Measurements from ENCODE around the gene PLEKHA4.
"Not testable (repeated sequence)": the region's sequence is repeated elsewhere in the genome, so short reads cannot be mapped to it uniquely, and the experiment has no call there.

Gene PLEKHA4

GRCh38 chr19:48868114-48868886, at the start of gene PLEKHA4:
PLEKHA4 (minus strand) TSS chr19:48868617; CDS start chr19:48867620, 997 bp downstream.
- peaks cover 15% of the 10 kb centered on the region for H3K36me3 ChIP-seq (ENCODE audit: control insufficient read depth, insufficient read depth, low read length, severe bottlenecking)
- DNase-seq (ENCODE audit: low read depth), result peak; percentile 76
- H3K9me3 ChIP-seq (ENCODE audit: control insufficient read depth, low read length), result no peaks in the 10 kb centered on the region
- no peaks in the 10 kb centered on the region for H3K27me3 ChIP-seq (replicated peaks; ENCODE audit: control insufficient read depth, insufficient read depth, low read length)
- peak within 1 kb of the TSS; percentile 84 for H3K4me3 ChIP-seq (ENCODE audit: low read length)
- peak within 1 kb of the TSS; percentile 89 for H3K9ac ChIP-seq (ENCODE audit: low read length)
- H3K4me1 ChIP-seq (ENCODE audit: control insufficient read depth, insufficient read depth, low read length), result peaks cover 26% of the 10 kb centered on the region

- peaks cover 71% of the 10 kb centered on the region for H3K36me3 ChIP-seq (ENCODE audit: control insufficient read depth, insufficient read depth, low read length, severe bottlenecking)
- H3K9me3 ChIP-seq (ENCODE audit: control insufficient read depth, low read length), result no peaks in the 10 kb centered on the region
- H3K27me3 ChIP-seq (replicated peaks; ENCODE audit: control insufficient read depth, insufficient read depth, low read length), result no peaks in the 10 kb centered on the region
- no peak overlapping the region for H3K4me3 ChIP-seq (ENCODE audit: low read length)
- H3K4me1 ChIP-seq (ENCODE audit: control insufficient read depth, insufficient read depth, low read length), result peaks cover 4% of the 10 kb centered on the region
- no peak overlapping the region for H3K9ac ChIP-seq (ENCODE audit: low read length)
- DNase-seq (ENCODE audit: low read depth), result no peak
Observed at GRCh38 chr19:48918071-48918470, 49.7 kb upstream of the PLEKHA4 start.

GRCh38 chr19:48915757-48916156, 47.3 kb upstream of the PLEKHA4 start:
- Histone ChIP-seq H3K27me3 (replicated peaks; ENCODE audit: control insufficient read depth, insufficient read depth, low read length) (no peaks in the 10 kb centered on the region), H3K4me3 (ENCODE audit: low read length) (no peak overlapping the region), H3K4me1 (ENCODE audit: control insufficient read depth, insufficient read depth, low read length) (peaks cover 4% of the 10 kb centered on the region), H3K36me3 (ENCODE audit: control insufficient read depth, insufficient read depth, low read length, severe bottlenecking) (peaks cover 79% of the 10 kb centered on the region), H3K9me3 (ENCODE audit: control insufficient read depth, low read length) (no peaks in the 10 kb centered on the region), H3K9ac (ENCODE audit: low read length) (no peak overlapping the region)
- no peak for DNase-seq (ENCODE audit: low read depth)

GRCh38 chr19:48914181-48914580, 45.8 kb upstream of the PLEKHA4 start:
- Histone ChIP-seq H3K4me3 (ENCODE audit: low read length) (no peak overlapping the region), H3K9ac (ENCODE audit: low read length) (no peak overlapping the region), H3K27me3 (replicated peaks; ENCODE audit: control insufficient read depth, insufficient read depth, low read length) (no peaks in the 10 kb centered on the region), H3K36me3 (ENCODE audit: control insufficient read depth, insufficient read depth, low read length, severe bottlenecking) (peaks cover 81% of the 10 kb centered on the region), H3K4me1 (ENCODE audit: control insufficient read depth, insufficient read depth, low read length) (peaks cover 4% of the 10 kb centered on the region), H3K9me3 (ENCODE audit: control insufficient read depth, low read length) (no peaks in the 10 kb centered on the region)
- DNase-seq (ENCODE audit: low read depth), result no peak

- no peak overlapping the region for H3K9ac ChIP-seq (ENCODE audit: low read length)
- peaks cover 4% of the 10 kb centered on the region for H3K4me1 ChIP-seq (ENCODE audit: control insufficient read depth, insufficient read depth, low read length)
- no peak overlapping the region for H3K4me3 ChIP-seq (ENCODE audit: low read length)
- DNase-seq (ENCODE audit: low read depth), result no peak
- H3K9me3 ChIP-seq (ENCODE audit: control insufficient read depth, low read length), result no peaks in the 10 kb centered on the region
- peaks cover 79% of the 10 kb centered on the region for H3K36me3 ChIP-seq (ENCODE audit: control insufficient read depth, insufficient read depth, low read length, severe bottlenecking)
- no peaks in the 10 kb centered on the region for H3K27me3 ChIP-seq (replicated peaks; ENCODE audit: control insufficient read depth, insufficient read depth, low read length)
Observed at GRCh38 chr19:48913114-48913889, 44.9 kb upstream of the PLEKHA4 start.

GRCh38 chr19:48910803-48911202, 42.4 kb upstream of the PLEKHA4 start:
- Histone ChIP-seq H3K4me3 (ENCODE audit: low read length) (no peak overlapping the region), H3K9ac (ENCODE audit: low read length) (no peak overlapping the region), H3K9me3 (ENCODE audit: control insufficient read depth, low read length) (no peaks in the 10 kb centered on the region), H3K4me1 (ENCODE audit: control insufficient read depth, insufficient read depth, low read length) (peaks cover 4% of the 10 kb centered on the region), H3K36me3 (ENCODE audit: control insufficient read depth, insufficient read depth, low read length, severe bottlenecking) (peaks cover 81% of the 10 kb centered on the region), H3K27me3 (replicated peaks; ENCODE audit: control insufficient read depth, insufficient read depth, low read length) (no peaks in the 10 kb centered on the region)
- no peak for DNase-seq (ENCODE audit: low read depth)

GRCh38 chr19:48909424-48910077, 41.1 kb upstream of the PLEKHA4 start:
- H3K36me3 ChIP-seq (ENCODE audit: control insufficient read depth, insufficient read depth, low read length, severe bottlenecking), result peaks cover 83% of the 10 kb centered on the region
- H3K4me3 ChIP-seq (ENCODE audit: low read length); H3K4me1 ChIP-seq (ENCODE audit: control insufficient read depth, insufficient read depth, low read length); H3K9ac ChIP-seq (ENCODE audit: low read length); H3K9me3 ChIP-seq (ENCODE audit: control insufficient read depth, low read length); H3K27me3 ChIP-seq (replicated peaks; ENCODE audit: control insufficient read depth, insufficient read depth, low read length); DNase-seq (ENCODE audit: low read depth): not testable (repeated sequence)

- H3K4me3 ChIP-seq (ENCODE audit: low read length), result no peak overlapping the region
- H3K36me3 ChIP-seq (ENCODE audit: control insufficient read depth, insufficient read depth, low read length, severe bottlenecking), result peaks cover 71% of the 10 kb centered on the region
Observed at GRCh38 chr19:48907671-48908070, 39.3 kb upstream of the PLEKHA4 start.

GRCh38 chr19:48906324-48906723, 37.9 kb upstream of the PLEKHA4 start:
- Histone ChIP-seq H3K4me3 (ENCODE audit: low read length) (no peak overlapping the region), H3K9ac (ENCODE audit: low read length) (no peak overlapping the region), H3K27me3 (replicated peaks; ENCODE audit: control insufficient read depth, insufficient read depth, low read length) (no peaks in the 10 kb centered on the region), H3K36me3 (ENCODE audit: control insufficient read depth, insufficient read depth, low read length, severe bottlenecking) (peaks cover 62% of the 10 kb centered on the region), H3K9me3 (ENCODE audit: control insufficient read depth, low read length) (no peaks in the 10 kb centered on the region), H3K4me1 (ENCODE audit: control insufficient read depth, insufficient read depth, low read length) (peaks cover 8% of the 10 kb centered on the region)
- no peak for DNase-seq (ENCODE audit: low read depth)

More at GRCh38 chr19:48907671-48908070, 39.3 kb upstream of the PLEKHA4 start:
- H3K27me3 ChIP-seq (replicated peaks; ENCODE audit: control insufficient read depth, insufficient read depth, low read length), result no peaks in the 10 kb centered on the region
- no peaks in the 10 kb centered on the region for H3K9me3 ChIP-seq (ENCODE audit: control insufficient read depth, low read length)
- no peak for DNase-seq (ENCODE audit: low read depth)
- H3K4me1 ChIP-seq (ENCODE audit: control insufficient read depth, insufficient read depth, low read length), result no peaks in the 10 kb centered on the region
- H3K9ac ChIP-seq (ENCODE audit: low read length), result no peak overlapping the region

- no peak overlapping the region for H3K9ac ChIP-seq (ENCODE audit: low read length)
- DNase-seq (ENCODE audit: low read depth), result no peak
- H3K4me3 ChIP-seq (ENCODE audit: low read length), result no peak overlapping the region
- no peaks in the 10 kb centered on the region for H3K9me3 ChIP-seq (ENCODE audit: control insufficient read depth, low read length)
- H3K36me3 ChIP-seq (ENCODE audit: control insufficient read depth, insufficient read depth, low read length, severe bottlenecking), result peaks cover 56% of the 10 kb centered on the region
- H3K4me1 ChIP-seq (ENCODE audit: control insufficient read depth, insufficient read depth, low read length), result peaks cover 13% of the 10 kb centered on the region
- no peaks in the 10 kb centered on the region for H3K27me3 ChIP-seq (replicated peaks; ENCODE audit: control insufficient read depth, insufficient read depth, low read length)
Observed at GRCh38 chr19:48905664-48906063, 37.2 kb upstream of the PLEKHA4 start.

- not testable (repeated sequence) for DNase-seq (ENCODE audit: low read depth); H3K4me3 ChIP-seq (ENCODE audit: low read length); H3K27me3 ChIP-seq (replicated peaks; ENCODE audit: control insufficient read depth, insufficient read depth, low read length); H3K9me3 ChIP-seq (ENCODE audit: control insufficient read depth, low read length); H3K9ac ChIP-seq (ENCODE audit: low read length)
- Histone ChIP-seq H3K4me1 (ENCODE audit: control insufficient read depth, insufficient read depth, low read length) (peaks cover 16% of the 10 kb centered on the region), H3K36me3 (ENCODE audit: control insufficient read depth, insufficient read depth, low read length, severe bottlenecking) (peaks cover 41% of the 10 kb centered on the region)
Observed at GRCh38 chr19:48903788-48904187, 35.4 kb upstream of the PLEKHA4 start.

Data from adipocyte (in vitro differentiated cells).